KBM-7 (cell line): ENCODE results near the gene GOT1.

Source experiments
- DNase-seq: peaks from one replicate; pipeline ENCODE4 v3.0.0-alpha.2; 2015
- in situ Hi-C: fragments of 300-500 bp; cut with MboI; formaldehyde crosslinking; loops from 2 replicates; pipeline ENCODE4 v1.14.3; 2020; ENCODE audit warnings: low sequenced_read_pairs, low pct_unique_long_range_greater_than_20kb, mixed read lengths

Gene GOT1

GRCh38 chr10:99410876-99411275 lies 19.5 kb downstream of the GOT1 start:
- in situ Hi-C loops = no loop called here
- no peak for DNase-seq

DNA sequence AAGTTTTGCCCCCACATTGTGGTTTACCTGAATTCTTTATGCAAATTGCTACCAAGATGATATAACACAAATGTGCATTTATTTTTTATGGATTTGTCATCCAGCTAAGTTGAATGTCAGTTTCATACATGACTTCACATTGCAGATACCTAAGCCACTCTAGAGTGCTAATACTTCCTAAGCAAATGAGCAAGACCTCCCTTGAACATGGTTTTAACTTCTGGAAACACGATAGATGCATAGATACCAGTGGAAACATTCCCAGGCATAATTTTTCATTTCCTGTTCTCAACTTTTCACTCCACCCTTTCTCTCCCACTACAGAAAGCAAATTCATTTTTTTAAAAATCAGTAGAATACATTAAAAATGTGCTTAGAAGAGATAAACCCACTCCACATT lies 20.3 kb downstream of the GOT1 start:
- in situ Hi-C loops = no loop called here
- no peak for DNase-seq

- in situ Hi-C loops = no loop called here
- no peak for DNase-seq
Observed at GRCh38 chr10:99406149-99406548, 24.3 kb downstream of the GOT1 start.

DNA sequence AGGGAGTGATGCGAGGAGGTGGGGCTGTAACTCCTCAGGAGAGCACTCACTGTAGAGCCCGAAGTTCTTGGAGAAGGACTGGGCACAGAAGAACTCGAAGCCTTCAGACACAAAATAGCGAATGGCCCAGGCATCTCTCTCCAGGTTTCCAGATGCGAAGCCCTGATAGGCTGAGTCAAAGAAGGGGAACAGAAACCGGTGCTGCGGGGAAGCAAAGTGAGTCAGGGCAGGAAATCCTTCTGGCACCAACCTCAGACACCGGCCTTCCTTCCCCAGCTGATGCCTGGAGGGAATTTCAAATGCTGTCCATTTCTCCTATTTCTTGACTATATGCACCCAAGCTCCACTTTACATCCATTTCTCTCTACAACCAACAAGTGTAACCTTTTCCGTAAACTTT lies 26.8 kb downstream of the GOT1 start:
- no peak for DNase-seq
- in situ Hi-C loops = no loop called here

DNA sequence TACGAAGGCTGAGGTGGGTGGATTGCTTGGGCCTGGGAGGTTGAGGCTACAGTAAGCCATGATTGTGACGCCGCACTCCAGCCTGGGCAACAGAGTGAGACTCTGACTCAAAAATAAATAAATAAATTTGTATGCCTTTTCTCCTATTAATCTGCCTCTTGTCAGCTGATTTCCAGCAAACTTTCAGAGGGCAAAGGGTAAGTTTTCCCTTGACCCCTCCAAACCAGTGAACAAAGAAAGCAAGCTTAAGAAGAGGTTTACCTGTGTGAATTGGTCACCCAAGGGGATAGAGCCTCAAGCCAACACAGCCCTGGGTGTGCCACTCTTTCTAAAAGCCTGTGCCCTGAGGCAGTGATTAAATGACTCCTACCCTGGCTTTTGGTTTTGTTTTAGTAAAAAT lies 30.8 kb downstream of the GOT1 start:
- in situ Hi-C loops = no loop called here
- no peak for DNase-seq

DNA sequence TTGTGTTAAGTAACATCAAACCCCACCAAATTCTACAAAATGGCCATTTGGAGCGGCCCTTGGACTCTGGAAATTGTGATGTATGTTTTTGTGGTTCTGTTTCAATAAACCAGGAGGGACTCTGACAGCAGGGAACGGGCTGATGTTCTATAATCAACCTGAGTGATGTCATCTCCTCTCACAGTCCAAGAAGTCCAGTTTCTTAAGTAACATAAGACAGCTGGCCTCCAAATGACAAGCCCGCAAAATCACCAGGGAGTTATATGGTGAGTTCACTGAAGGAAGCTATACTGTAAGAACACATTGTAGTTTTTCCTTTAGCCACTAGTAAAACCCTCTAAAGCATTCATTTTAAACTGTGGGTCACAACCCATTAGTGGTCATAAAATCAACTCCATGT lies 34.0 kb downstream of the GOT1 start:
- in situ Hi-C loops = no loop called here
- no peak for DNase-seq

- DNase-seq = peak; percentile 56
Observed at GRCh38 chr10:99395750-99396445, 34.5 kb downstream of the GOT1 start.

GRCh38 chr10:99394761-99395386 lies 35.5 kb downstream of the GOT1 start:
- in situ Hi-C loops = no loop called here

More at GRCh38 chr10:99395750-99396445, 34.5 kb downstream of the GOT1 start:
- in situ Hi-C loops = no loop called here

GRCh38 chr10:99394256-99394655 lies 36.2 kb downstream of the GOT1 start:
- in situ Hi-C loops = no loop called here
- DNase-seq = no peak

More at GRCh38 chr10:99394761-99395386, 35.5 kb downstream of the GOT1 start:
- no peak for DNase-seq

GRCh38 chr10:99393683-99394082 lies 36.7 kb downstream of the GOT1 start:
- in situ Hi-C loops = no loop called here
- DNase-seq = no peak

DNA sequence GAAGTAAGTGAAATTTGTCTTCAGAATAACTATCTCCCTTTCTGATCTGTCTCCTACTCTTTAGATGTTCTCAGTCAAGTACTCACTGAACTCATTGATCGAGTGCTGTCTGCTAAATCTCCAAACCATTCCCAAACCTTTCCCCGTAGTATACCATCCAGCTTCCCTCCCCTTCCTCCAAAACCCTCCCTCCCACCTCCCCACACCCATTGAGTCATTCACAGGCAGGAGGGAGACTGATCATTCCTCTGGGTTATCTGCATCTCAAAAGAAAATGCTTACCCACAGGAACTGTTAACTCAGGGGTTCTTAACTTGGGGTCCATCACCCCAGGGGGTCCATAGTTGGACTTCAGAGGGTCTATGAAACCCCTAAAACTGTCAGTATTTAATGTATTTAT lies 37.4 kb downstream of the GOT1 start:
- in situ Hi-C loops = no loop called here
- DNase-seq = no peak

DNA sequence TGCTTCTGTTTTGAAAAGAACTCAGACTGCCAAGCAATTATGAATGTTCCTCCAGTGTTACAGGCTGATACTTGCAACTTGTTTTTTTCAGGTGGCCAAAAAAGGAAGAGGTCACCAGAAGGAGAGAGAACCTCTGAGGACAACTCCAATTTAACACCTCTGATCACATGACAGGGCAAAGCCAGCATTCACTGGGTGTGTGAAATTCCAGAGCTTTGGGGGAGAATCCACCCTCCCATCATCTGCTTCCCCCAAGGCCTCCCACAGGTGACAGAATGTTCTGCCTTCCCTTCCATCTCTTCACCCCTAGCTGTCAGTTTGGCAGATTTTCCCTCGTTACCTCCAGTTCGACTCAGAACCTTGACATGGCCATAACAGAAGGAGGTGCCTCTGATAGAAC lies 39.1 kb downstream of the GOT1 start:
- in situ Hi-C loops = no loop called here
- no peak for DNase-seq

GRCh38 chr10:99389729-99390480 lies 40.5 kb downstream of the GOT1 start:
- in situ Hi-C loops = no loop called here
- no peak for DNase-seq

- in situ Hi-C loops = no loop called here
Observed at GRCh38 chr10:99387541-99387940, 42.9 kb downstream of the GOT1 start.

GRCh38 chr10:99387071-99387470 lies 43.4 kb downstream of the GOT1 start:
- no peak for DNase-seq
- in situ Hi-C loops = no loop called here

More at GRCh38 chr10:99387541-99387940, 42.9 kb downstream of the GOT1 start:
- DNase-seq = no peak

GRCh38 chr10:99382176-99382575 lies 48.2 kb downstream of the GOT1 start:
- in situ Hi-C loops = no loop called here
- DNase-seq = no peak

DNA sequence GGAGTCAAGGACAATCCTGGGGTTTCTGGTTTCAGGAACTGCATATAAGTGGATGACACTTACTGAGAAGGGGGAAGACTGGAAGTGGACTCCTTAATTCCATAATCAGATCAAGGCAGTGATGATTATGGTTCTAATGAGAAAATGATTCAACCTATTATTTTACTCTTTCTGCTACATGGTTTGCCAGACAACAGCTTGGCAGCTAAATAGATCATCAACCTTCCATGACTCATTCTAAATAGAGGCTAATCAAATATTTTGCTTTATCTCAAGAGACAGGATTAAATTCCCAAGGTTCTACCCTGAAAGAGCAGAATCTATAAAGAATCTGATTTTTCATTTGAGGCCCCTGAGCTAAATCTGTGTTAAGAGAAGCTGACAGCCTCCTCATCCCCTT lies 55.0 kb downstream of the GOT1 start:
- in situ Hi-C loops = no loop called here
- DNase-seq = no peak

DNA sequence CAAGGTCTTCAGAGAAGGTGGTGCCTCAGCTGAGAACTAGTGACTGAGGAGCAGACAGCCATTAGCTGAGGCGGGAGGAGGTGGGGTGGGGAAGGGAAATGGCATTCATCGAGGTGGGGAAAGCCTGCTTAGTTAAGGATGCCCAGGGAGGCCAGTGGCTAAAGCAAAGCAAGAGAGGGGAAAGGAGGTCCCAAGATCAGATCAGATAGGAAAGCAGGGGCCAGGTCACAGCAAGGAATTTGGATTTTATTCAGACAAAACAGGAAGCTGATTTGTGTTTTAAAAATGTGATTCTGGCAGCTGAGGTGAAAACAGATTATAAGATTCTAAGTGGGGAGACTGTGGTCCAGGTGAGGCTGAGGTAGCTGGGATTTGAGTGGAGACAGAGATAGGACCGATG lies 55.5 kb downstream of the GOT1 start:
- in situ Hi-C loops = no loop called here
- no peak for DNase-seq

GRCh38 chr10:99374526-99374925 lies 55.9 kb downstream of the GOT1 start:
- in situ Hi-C loops = no loop called here
- DNase-seq = no peak

DNA sequence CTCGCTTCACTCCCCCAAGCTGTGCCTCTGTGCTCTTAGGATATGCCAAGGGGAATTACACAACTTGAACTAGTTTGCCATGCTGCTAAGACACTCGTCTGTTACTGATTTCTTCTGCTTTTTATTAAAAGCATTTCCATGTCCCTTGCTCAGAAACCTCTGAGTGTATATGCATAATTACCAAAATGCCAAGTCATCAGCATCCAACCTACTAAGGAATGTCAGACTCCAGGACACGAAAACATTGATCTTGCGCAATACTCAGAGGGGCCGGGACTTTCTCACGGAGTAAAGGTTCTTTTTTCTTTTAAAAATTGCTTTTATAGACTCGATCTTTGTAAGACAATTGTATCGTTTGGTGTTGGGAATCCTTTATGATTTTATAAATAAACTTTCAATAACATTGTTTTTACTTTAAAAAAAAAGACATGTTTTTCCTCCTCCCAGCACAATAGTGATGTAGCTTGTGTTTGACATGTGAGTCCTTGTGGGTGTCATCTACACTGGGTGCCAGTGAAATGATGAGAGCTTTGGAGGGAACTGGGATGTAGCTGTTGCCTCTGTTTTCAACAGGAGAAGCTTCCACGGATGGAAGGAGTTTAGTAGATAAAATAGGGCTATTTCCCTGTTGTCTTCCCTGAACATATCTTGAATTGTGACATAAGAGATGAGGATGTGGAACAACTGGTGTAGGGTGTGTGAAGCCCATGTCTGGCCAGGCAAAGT lies 57.7 kb downstream of the GOT1 start:
- in situ Hi-C loops = no loop called here
- no peak for DNase-seq
